K562 (cell line): ENCODE results near the gene CD300C. TPM values are rescaled to one million over a fixed set of nuclear protein-coding genes. Genes with fewer than 3 reads are reported as not detected.
A peak's percentile ranks its signal among the peaks of the same experiment; 100 is the strongest.

Source experiments
- ATAC-seq: fragments of 200-7000 bp; cut with Tn5 transposase; 3 replicates; pipeline ENCODE4 v1.9.1; 2020; ENCODE audit warnings: moderate library complexity
- BruUV-seq: library from RNA; stranded (reverse); fragments of 400-500 nt; replicated peaks from 2 replicates; lab custom pipeline; 2021; lab: Mats Ljungman, UMichigan
- CTCF ChIA-PET: fragments of 300-600 bp; formaldehyde crosslinking; extraction: SDS; loops from one replicate; lab custom pipeline; 2021; ENCODE audit warnings: low intra/inter-chr PET ratio; lab: Yijun Ruan, JAX
- POLR2A ChIA-PET: fragments of 300-600, 350-650 bp; sonication (Branson Sonifier 250); formaldehyde crosslinking; extraction: SDS; loops from one replicate; lab custom pipeline; 2021; ENCODE audit warnings: antibody characterized with exemption, inconsistent platforms; lab: Yijun Ruan, JAX
- DNase-seq, 4 experiments: peaks; one replicate each; pipeline versions ENCODE4 v3.0.0 to v3.0.0-alpha.2; 2011 to 2018; ENCODE audit warnings: low spot score in 3 of 4, mixed read lengths in 3 of 4; ENCODE audit errors: extremely low read depth in 1 of 4
- FAIRE-seq: peaks from 2 replicates; lab custom pipeline; 2011; peaks lifted over from hg19 to GRCh38; lab: Jason Lieb, UNC
- H2AFZ ChIP-seq: 2 replicates; pipeline ENCODE4 v1.6.0; 2011; ENCODE audit warnings: low read depth, low read length, control low read depth, inconsistent platforms
- H3K27ac ChIP-seq: fragments of 200-600 bp; 3 replicates; pipeline ENCODE4 v1.8.0; 2011; ENCODE audit warnings: low read depth, mild to moderate bottlenecking, control low read depth, inconsistent platforms, low read length, moderate library complexity, mixed read lengths; ENCODE audit errors: extremely low read depth
- H3K27me3 ChIP-seq, 2 experiments: fragments of 300-600 bp in 1 of 2; 2 replicates in 1 of 2; 3 replicates in 1 of 2; pipeline versions ENCODE4 v1.6.0 to v1.8.0; 2011; ENCODE audit warnings: inconsistent platforms in 2 of 2, low read length in 2 of 2, mild to moderate bottlenecking in 1 of 2, mixed read lengths in 1 of 2, moderate library complexity in 1 of 2; ENCODE audit not compliant: control insufficient read depth in 2 of 2, insufficient read depth in 2 of 2
- H3K36me3 ChIP-seq: fragments of 300-600 bp; 3 replicates; pipeline ENCODE4 v1.8.0; 2011; ENCODE audit warnings: mild to moderate bottlenecking, low read length, inconsistent platforms; ENCODE audit not compliant: control insufficient read depth, insufficient read depth
- H3K4me1 ChIP-seq, 2 experiments: fragments of 200-600 bp in 1 of 2; replicated peaks in 1 of 2; 2 replicates in 1 of 2; 3 replicates in 1 of 2; pipeline versions ENCODE4 v1.5.1 to v1.8.0; 2011; ENCODE audit warnings: inconsistent platforms in 2 of 2, low read length in 2 of 2, mild to moderate bottlenecking in 1 of 2, mixed read lengths in 1 of 2, moderate library complexity in 1 of 2; ENCODE audit not compliant: control insufficient read depth in 2 of 2, insufficient read depth in 2 of 2
- H3K4me2 ChIP-seq: 2 replicates; pipeline ENCODE4 v1.6.1; 2011; ENCODE audit warnings: low read length, control low read depth, inconsistent platforms, mixed read lengths; ENCODE audit not compliant: insufficient read depth
- H3K4me3 ChIP-seq: fragments of 200-600 bp; sonication (generic), shearing (Covaris generic); 2 replicates; pipeline ENCODE4 v1.5.1; 2016; ENCODE audit warnings: control low read depth, inconsistent platforms
- H3K79me2 ChIP-seq: fragments of 200-600 bp; 3 replicates; pipeline ENCODE4 v1.8.0; 2011; ENCODE audit warnings: low read length, inconsistent platforms; ENCODE audit not compliant: control insufficient read depth, insufficient read depth
- H3K9ac ChIP-seq, 2 experiments: 2 replicates each; pipeline versions ENCODE4 v1.6.0 to v1.6.1; 2011; ENCODE audit warnings: low read depth in 2 of 2, low read length in 2 of 2, control low read depth in 1 of 2, inconsistent platforms in 1 of 2, mild to moderate bottlenecking in 1 of 2, mixed read lengths in 1 of 2; ENCODE audit not compliant: insufficient read depth in 1 of 2
- H3K9me1 ChIP-seq: one replicate; pipeline ENCODE4 v1.6.0; 2011; ENCODE audit warnings: inconsistent platforms, mild to moderate bottlenecking, low read length, moderate library complexity; ENCODE audit not compliant: control insufficient read depth, insufficient read depth
- H3K9me3 ChIP-seq: replicated peaks from 2 replicates; pipeline ENCODE4 v1.5.1; 2011; ENCODE audit warnings: low read depth, low read length, inconsistent platforms; ENCODE audit not compliant: control insufficient read depth, insufficient read depth
- H4K20me1 ChIP-seq: replicated peaks from 2 replicates; pipeline ENCODE4 v1.6.1; 2011; ENCODE audit warnings: low read length, inconsistent platforms, mixed read lengths; ENCODE audit not compliant: control insufficient read depth, insufficient read depth
- C11orf30 ChIP-seq: fragments of 450-650 bp; IDR thresholded peaks from 2 replicates; pipeline ENCODE4 v1.6.1; 2016; ENCODE audit warnings: low read depth, mild to moderate bottlenecking
- EGR1 ChIP-seq: fragments of 450-650 bp; conservative IDR thresholded peaks from 2 replicates; pipeline ENCODE4 v1.6.1; 2017; ENCODE audit warnings: mild to moderate bottlenecking
- MAFG ChIP-seq: fragments of 450-650 bp; conservative IDR thresholded peaks from 2 replicates; pipeline ENCODE4 v1.6.1; 2016; ENCODE audit warnings: missing genetic modification characterization, missing compliant biosample characterization
- MAFK ChIP-seq: IDR thresholded peaks from 2 replicates; pipeline ENCODE4 v1.6.1; 2011; ENCODE audit warnings: low read length, improper control_type of control experiment
- MYC ChIP-seq, 2 experiments: fragments of 250-450 bp in 1 of 2; sonication (Bioruptor Pico) in 1 of 2; IDR thresholded peaks; 2 replicates each; pipeline versions ENCODE4 v1.5.1 to v1.6.1; 2012 to 2021; ENCODE audit warnings: low read depth in 2 of 2, borderline replicate concordance in 1 of 2, improper control_type of control experiment in 1 of 2, low read length in 1 of 2, mild to moderate bottlenecking in 1 of 2, moderate library complexity in 1 of 2
- TBP ChIP-seq: optimal IDR thresholded peaks from 2 replicates; pipeline ENCODE3; 2011; ENCODE audit warnings: low read depth, low read length, improper control_type of control experiment
- ZNF316 ChIP-seq: fragments of 450-650 bp; IDR thresholded peaks from 2 replicates; pipeline ENCODE4 v1.6.1; 2016
- WGBS: fragments of 100-300 bp; shearing (Covaris generic); methylation state at CpG from one replicate; pipeline ENCODE4 v1.1.6; 2016; ENCODE audit warnings: low coverage, mixed read lengths; ENCODE audit not compliant: insufficient coverage; ENCODE audit errors: missing lambda C conversion rate; 5-methylcytosine and 5-hydroxymethylcytosine counted together
- in situ Hi-C: fragments of 300-500 bp; cut with MboI; formaldehyde crosslinking; loops from 4 replicates; pipeline ENCODE4 v1.15.0; 2018; ENCODE audit warnings: inconsistent platforms, mixed read lengths
- intact Hi-C: fragments of 100-400 bp; cut with micrococcal nuclease; formaldehyde crosslinking; loops from 2 replicates; pipeline ENCODE4 v1.14.2; 2022
- polyA plus RNA-seq, 8 experiments: library from polyadenylated mRNA; depleted of rRNA in 4 of 8; stranded (reverse) in 5 of 8; unstranded in 3 of 8; fragments of >200 nt; fragmentation: Nextera tagmentation in 2 of 8; fragmentation: Illumina TruSeq in 1 of 8; extraction: Ambion mirVana in 2 of 8; extraction: Trizol in 1 of 8; gene quantifications; 2 replicates each; pipeline versions ENCODE4 v1.2.1 to v1.2.3, GENCODE V29; 2011 to 2014; ENCODE audit warnings: inconsistent platforms in 1 of 8, missing spikeins in 1 of 8
- total RNA-seq, 7 experiments: library from RNA; depleted of rRNA in 6 of 7; stranded (reverse); fragments of >200 nt in 6 of 7; fragmentation: Illumina TruSeq in 2 of 7; extraction: Trizol in 2 of 7; gene quantifications; 2 replicates each; pipeline versions ENCODE4 v1.2.1 to v1.2.3, GENCODE V29; 2011 to 2021; ENCODE audit warnings: low replicate concordance in 1 of 7

CD300C gene
- total and polyA plus RNA-seq, 9 of the 15 experiments (the other 6 are each of a cell fraction or from before 2014, with no cell fraction given), result 0.04 to 0.16 (median 0.07) TPM; not detected in 6

DNA sequence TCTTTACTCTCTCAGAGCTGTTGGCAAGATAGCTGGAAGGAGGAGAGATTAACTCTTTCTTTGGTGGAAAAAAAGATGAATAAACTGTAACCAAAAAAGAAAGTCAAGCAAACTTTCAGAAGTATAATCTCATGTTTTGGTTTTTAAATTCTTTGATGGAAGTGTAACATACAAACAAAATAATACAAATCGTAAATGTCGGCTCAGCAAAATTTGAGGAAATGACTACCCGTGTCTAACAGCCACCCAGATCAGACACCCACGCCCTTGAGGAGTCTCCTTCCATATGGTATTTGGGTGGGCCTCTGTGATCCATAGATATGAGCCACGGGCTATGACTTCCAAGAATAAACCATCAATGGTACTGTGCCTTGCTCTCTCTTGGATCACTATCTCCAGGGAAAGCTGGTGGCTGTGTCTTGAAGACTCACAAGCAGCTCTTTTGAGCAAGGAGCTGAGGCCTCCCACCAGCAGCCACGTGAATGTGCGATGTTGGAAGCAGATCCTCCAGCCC is 9.6 kb upstream of the CD300C start:
- BruUV-seq, result no TSS peak
- ChIA-PET POLR2A (no interaction called here), CTCF (no interaction called here)
- DNase-seq, result peak in 1 of 4 experiments; percentile 10
- FAIRE-seq, result no peak
- Histone ChIP-seq H3K36me3 (no peaks in the 10 kb centered on the region), H2AFZ (no peak overlapping the region), H3K9me3 (no peaks in the 10 kb centered on the region), H3K9ac (no peak overlapping the region), H3K9me1 (no peaks in the 10 kb centered on the region), H4K20me1 (no peaks in the 10 kb centered on the region; the same call in 1 of the 2 replicates), H3K27me3 (peaks cover 11 to 46% of the 10 kb centered on the region in 2 experiments; a peak in 4 of 5 replicates), H3K4me1 (0 out of 5 replicates have a peak, but pooled peaks cover 2 to 3% of the 10 kb centered on the region in 2 experiments), H3K27ac (no peak overlapping the region), H3K4me3 (no peak overlapping the region), H3K79me2 (no peaks in the 10 kb centered on the region), H3K4me2 (no peak overlapping the region)
- WGBS, result under 1% methylated on average over 7 of the region's 7 CpGs
- intact Hi-C loops, result no loop called here
- ATAC-seq, result no peak
- in situ Hi-C loops, result no loop called here
- TF ChIP-seq TBP (no peak), ZNF316 (peak; percentile 74), MAFG (tag) (peak; percentile 50), C11orf30 (peak; percentile 67), MAFK (peak; percentile 30; the same call in 1 of the 2 replicates), EGR1 (0 out of 2 replicates have a peak, but pooled peaks have one; percentile 13), MYC (IDR thresholded peaks at IDR 0.05; ENCODE audit: low read depth, low read length) (no peak), MYC (CRISPR knock-in tag; IDR thresholded peaks at IDR 0.05; ENCODE audit: borderline replicate concordance, low read depth) (no peak)
